IMR-90 (cell line): ENCODE measurements around the gene ZMIZ1. TPM values are rescaled to one million over a fixed set of nuclear protein-coding genes. Genes with fewer than 3 reads are reported as not detected.

Experiments
- ATAC-seq: fragments of 200-7000 bp; cut with Tn5 transposase; 2 replicates; pipeline ENCODE4 v1.9.1; 2020; ENCODE audit warnings: low read depth, mild to moderate bottlenecking, moderate library complexity
- BruUV-seq: library from RNA; stranded (reverse); fragments of 400-500 nt; replicated peaks from 2 replicates; lab custom pipeline; 2021; lab: Mats Ljungman, UMichigan
- CTCF ChIA-PET: fragments of 300-600 bp; formaldehyde crosslinking; extraction: SDS; loops from one replicate; lab custom pipeline; 2021; ENCODE audit warnings: antibody characterized with exemption; lab: Yijun Ruan, JAX
- POLR2A ChIA-PET: fragments of 300-600 bp; sonication (Branson Sonifier 250); formaldehyde crosslinking; loops from one replicate; lab custom pipeline; 2022; ENCODE audit warnings: antibody characterized with exemption; ENCODE audit not compliant: unreplicated experiment; lab: Charles Lee
- DNase-seq: peaks from one replicate; pipeline ENCODE4 v3.0.0; 2013
- H2AFZ ChIP-seq: replicated peaks from 2 replicates; pipeline ENCODE3; 2013; ENCODE audit warnings: low read length, mild to moderate bottlenecking; ENCODE audit not compliant: poor library complexity
- H2AK5ac ChIP-seq: 2 replicates; pipeline ENCODE4 v1.6.1; 2013; ENCODE audit warnings: low read depth, low read length, inconsistent platforms
- H2AK9ac ChIP-seq: replicated peaks from 2 replicates; pipeline ENCODE3; 2013; ENCODE audit warnings: mild to moderate bottlenecking, low read depth, low read length, moderate library complexity; ENCODE audit not compliant: poor library complexity
- H2BK120ac ChIP-seq: 2 replicates; pipeline ENCODE4 v1.6.1; 2013; ENCODE audit warnings: low read depth, low read length, inconsistent platforms
- H2BK15ac ChIP-seq: 3 replicates; pipeline ENCODE4 v1.6.1; 2013; ENCODE audit warnings: low read depth, low read length, inconsistent platforms
- H2BK20ac ChIP-seq: 2 replicates; pipeline ENCODE4 v1.6.1; 2013; ENCODE audit warnings: low read depth, mild to moderate bottlenecking, inconsistent platforms, low read length, moderate library complexity
- H2BK5ac ChIP-seq: 2 replicates; pipeline ENCODE4 v1.6.1; 2013; ENCODE audit warnings: mild to moderate bottlenecking, low read depth, low read length, inconsistent platforms; ENCODE audit not compliant: poor library complexity, severe bottlenecking
- H3K14ac ChIP-seq: replicated peaks from 2 replicates; pipeline ENCODE4 v1.6.1; 2013; ENCODE audit warnings: low read depth, low read length, inconsistent platforms
- H3K18ac ChIP-seq: 2 replicates; pipeline ENCODE4 v1.6.1; 2013; ENCODE audit warnings: low read depth, low read length, control low read depth
- H3K23ac ChIP-seq: 2 replicates; pipeline ENCODE4 v1.6.1; 2013; ENCODE audit warnings: low read depth, low read length, inconsistent platforms
- H3K27ac ChIP-seq: 2 replicates; pipeline ENCODE4 v1.5.1; 2013; ENCODE audit warnings: mild to moderate bottlenecking, control low read depth, low read length; ENCODE audit not compliant: insufficient read depth
- H3K27me3 ChIP-seq: 2 replicates; pipeline ENCODE4 v1.6.1; 2013; ENCODE audit warnings: low read length; ENCODE audit not compliant: control insufficient read depth, insufficient read depth
- H3K36me3 ChIP-seq: 2 replicates; pipeline ENCODE4 v1.6.1; 2013; ENCODE audit warnings: low read length, mixed read lengths; ENCODE audit not compliant: control insufficient read depth, insufficient read depth
- H3K4ac ChIP-seq: 2 replicates; pipeline ENCODE4 v1.6.1; 2013; ENCODE audit warnings: low read depth, low read length, inconsistent platforms
- H3K4me1 ChIP-seq: 2 replicates; pipeline ENCODE4 v1.6.1; 2013; ENCODE audit warnings: low read length, mixed read lengths; ENCODE audit not compliant: control insufficient read depth, insufficient read depth
- H3K4me2 ChIP-seq: 2 replicates; pipeline ENCODE4 v1.6.1; 2013; ENCODE audit warnings: low read depth, mild to moderate bottlenecking, control low read depth, low read length, moderate library complexity
- H3K4me3 ChIP-seq: 2 replicates; pipeline ENCODE4 v1.5.1; 2013; ENCODE audit warnings: low read depth, mild to moderate bottlenecking, control low read depth, low read length, moderate library complexity; ENCODE audit not compliant: insufficient read depth
- H3K56ac ChIP-seq: 2 replicates; pipeline ENCODE4 v1.6.1; 2013; ENCODE audit warnings: low read length, inconsistent platforms; ENCODE audit not compliant: insufficient read depth; ENCODE audit errors: extremely low read depth
- H3K79me1 ChIP-seq, 2 experiments: 2 replicates each; pipeline ENCODE4 v1.6.1; 2013; ENCODE audit warnings: low read length in 2 of 2, inconsistent platforms in 1 of 2, low read depth in 1 of 2
- H3K9ac ChIP-seq: 2 replicates; pipeline ENCODE4 v1.6.1; 2013; ENCODE audit warnings: low read depth, low read length, control low read depth
- H3K9me1 ChIP-seq: 2 replicates; pipeline ENCODE4 v1.6.1; 2013; ENCODE audit warnings: low read length, inconsistent platforms; ENCODE audit not compliant: insufficient read depth
- H3K9me3 ChIP-seq: 2 replicates; pipeline ENCODE4 v1.6.1; 2013; ENCODE audit warnings: low read length; ENCODE audit not compliant: control insufficient read depth, insufficient read depth
- H4K20me1 ChIP-seq: 2 replicates; pipeline ENCODE4 v1.6.1; 2013; ENCODE audit warnings: low read length, inconsistent platforms; ENCODE audit not compliant: insufficient read depth
- H4K5ac ChIP-seq: 2 replicates; pipeline ENCODE4 v1.6.1; 2013; ENCODE audit warnings: mild to moderate bottlenecking, low read depth, low read length, control low read depth
- H4K8ac ChIP-seq, 2 experiments: 2 replicates each; pipeline ENCODE4 v1.6.1; 2013; ENCODE audit warnings: low read depth in 2 of 2, low read length in 2 of 2, control low read depth in 1 of 2, inconsistent platforms in 1 of 2
- H4K91ac ChIP-seq: 2 replicates; pipeline ENCODE4 v1.6.1; 2013; ENCODE audit warnings: low read depth, low read length, inconsistent platforms; ENCODE audit not compliant: insufficient read depth
- BHLHE40 ChIP-seq: fragments of 150-350 bp; IDR thresholded peaks from 2 replicates; pipeline ENCODE4 v1.6.1; 2016; ENCODE audit warnings: mild to moderate bottlenecking, low read depth, low read length
- CEBPB ChIP-seq: IDR thresholded peaks from 2 replicates; pipeline ENCODE4 v1.6.1; 2012; ENCODE audit warnings: low read depth, low read length, improper control_type of control experiment
- CHD1 ChIP-seq: IDR thresholded peaks from 2 replicates; pipeline ENCODE4 v1.6.1; 2012; ENCODE audit warnings: low read depth, low read length, improper control_type of control experiment
- ELK1 ChIP-seq: fragments of 150-350 bp; IDR thresholded peaks from 2 replicates; pipeline ENCODE4 v1.6.1; 2016; ENCODE audit warnings: low read depth, mild to moderate bottlenecking, low read length, moderate library complexity, borderline replicate concordance
- MAZ ChIP-seq: IDR thresholded peaks from 2 replicates; pipeline ENCODE4 v1.6.1; 2012; ENCODE audit warnings: low read depth, mild to moderate bottlenecking, low read length, improper control_type of control experiment, moderate library complexity, borderline replicate concordance
- MXI1 ChIP-seq: IDR thresholded peaks from 2 replicates; pipeline ENCODE4 v1.6.1; 2012; ENCODE audit warnings: low read depth, mild to moderate bottlenecking, low read length, moderate library complexity, borderline replicate concordance
- NFE2L2 ChIP-seq: fragments of 150-350 bp; IDR thresholded peaks from 2 replicates; pipeline ENCODE4 v1.6.1; 2016; ENCODE audit warnings: low read depth, mild to moderate bottlenecking, low read length
- RAD21 ChIP-seq: IDR thresholded peaks from 2 replicates; pipeline ENCODE4 v1.6.1; 2012; ENCODE audit warnings: low read length, improper control_type of control experiment
- RCOR1 ChIP-seq: IDR thresholded peaks from 2 replicates; pipeline ENCODE4 v1.6.1; 2012; ENCODE audit warnings: mild to moderate bottlenecking, low read length, improper control_type of control experiment; ENCODE audit not compliant: insufficient replicate concordance
- SMC3 ChIP-seq: fragments of 150-350 bp; IDR thresholded peaks from 2 replicates; pipeline ENCODE4 v1.6.1; 2016; ENCODE audit warnings: low read depth, mild to moderate bottlenecking, antibody characterized with exemption, low read length, moderate library complexity
- WGBS, 2 experiments: methylation state at CpG; one replicate each; pipeline versions ENCODE4 v1.1.5 to v1.1.7; 2013; ENCODE audit warnings: missing lambda C conversion rate in 2 of 2; ENCODE audit not compliant: insufficient read length in 1 of 2; ENCODE audit errors: extremely low coverage in 2 of 2; 5-methylcytosine and 5-hydroxymethylcytosine counted together
- dilution Hi-C: fragments of 300-500 bp; cut with HindIII; formaldehyde crosslinking; loops from one replicate; pipeline ENCODE4 v1.14.3; 2018; ENCODE audit warnings: low sequenced_read_pairs; ENCODE audit not compliant: unreplicated experiment
- in situ Hi-C: fragments of 300-500 bp; cut with MboI; formaldehyde crosslinking; loops from 3 replicates; pipeline ENCODE4 v1.14.3; 2019; ENCODE audit warnings: low sequenced_read_pairs, inconsistent platforms, mixed read lengths
- intact Hi-C: fragments of 100-400 bp; cut with micrococcal nuclease; formaldehyde crosslinking; loops from 2 replicates; pipeline ENCODE4 v1.10.0; 2022
- polyA plus RNA-seq, 3 experiments: library from polyadenylated mRNA; depleted of rRNA; stranded (reverse); fragments of >200 nt; gene quantifications; 2 replicates each; pipeline ENCODE4 v1.2.3, GENCODE V29; 2012; ENCODE audit warnings: low replicate concordance in 1 of 3
- total RNA-seq: library from RNA; depleted of rRNA; stranded (reverse); fragments of >200 nt; gene quantifications from 2 replicates; pipeline ENCODE4 v1.2.3, GENCODE V29; 2012
- TF ChIP-seq, protein P1 (sequence below): fragments of 150-350 bp; IDR thresholded peaks from 2 replicates; pipeline ENCODE4 v1.6.1; 2017; ENCODE audit warnings: mild to moderate bottlenecking, antibody characterized with exemption, low read length, low read depth

The ZMIZ1 gene
- total and polyA plus RNA-seq, 2 of the 4 experiments (the other 2 are of a cell fraction) = 6.6 to 48.7 TPM

GRCh38 chr10:79243181-79244067 is 174.7 kb downstream of the ZMIZ1 start:
- Histone ChIP-seq H2AK5ac (no peak overlapping the region), H3K27me3 (no peaks in the 10 kb centered on the region), H2AK9ac (peak overlapping the region; percentile 70), H3K4ac (no peak overlapping the region), H3K36me3 (peaks cover 6% of the 10 kb centered on the region), H3K18ac (no peak overlapping the region), H4K91ac (no peak overlapping the region), H3K79me1 (peaks cover 50 to 87% of the 10 kb centered on the region in 2 experiments), H2BK15ac (no peak overlapping the region), H3K4me2 (no peak overlapping the region), H2AFZ (no peak overlapping the region), H3K9me3 (no peaks in the 10 kb centered on the region), H3K4me1 (peaks cover 50% of the 10 kb centered on the region), H4K5ac (no peak overlapping the region), H2BK20ac (no peak overlapping the region), H3K23ac (0 out of 2 replicates have a peak overlapping the region, but pooled peaks have one; percentile 14), H4K20me1 (peaks cover 88% of the 10 kb centered on the region), H3K4me3 (no peak overlapping the region), H2BK5ac (no peak overlapping the region), H2BK120ac (no peak overlapping the region), H3K14ac (no peak overlapping the region), H3K9ac (no peak overlapping the region), H4K8ac (no peak overlapping the region), H3K9me1 (peaks cover 59% of the 10 kb centered on the region), H3K56ac (no peak overlapping the region), H3K27ac (no peak overlapping the region; the same call in 1 of the 2 replicates)
- ATAC-seq (peak; percentile 15), DNase-seq (no peak)
- dilution Hi-C loops (no loop called here), in situ Hi-C loops (no loop called here), intact Hi-C loops (no loop called here)
- no peak for TF ChIP-seq ELK1
- no peak for TF ChIP-seq SMC3
- no peak; the same call in 1 of the 2 replicates for TF ChIP-seq MAZ
- no peak for TF ChIP-seq NFE2L2
- TF ChIP-seq, protein P1, sequence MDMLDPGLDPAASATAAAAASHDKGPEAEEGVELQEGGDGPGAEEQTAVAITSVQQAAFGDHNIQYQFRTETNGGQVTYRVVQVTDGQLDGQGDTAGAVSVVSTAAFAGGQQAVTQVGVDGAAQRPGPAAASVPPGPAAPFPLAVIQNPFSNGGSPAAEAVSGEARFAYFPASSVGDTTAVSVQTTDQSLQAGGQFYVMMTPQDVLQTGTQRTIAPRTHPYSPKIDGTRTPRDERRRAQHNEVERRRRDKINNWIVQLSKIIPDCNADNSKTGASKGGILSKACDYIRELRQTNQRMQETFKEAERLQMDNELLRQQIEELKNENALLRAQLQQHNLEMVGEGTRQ = no peak
- TF ChIP-seq RCOR1 = no peak
- no peak for TF ChIP-seq CEBPB
- TF ChIP-seq BHLHE40 = no peak
- TF ChIP-seq RAD21 = no peak
- TF ChIP-seq CHD1 = no peak
- TF ChIP-seq MXI1 = no peak
- 18% methylated on average over 70 of the region's 120 CpGs; no CpG with 5 or more reads in 1 of the 2 experiments for WGBS, 2 experiments
- ChIA-PET CTCF (no interaction called here), POLR2A (interaction anchor here (0.6 kb wide), 1 partner anchor 7 kb away, joined by 3 read pairs; no protein-coding TSS in a partner anchor)
- BruUV-seq = no TSS peak
